H9 (cell line): Measurements from ENCODE around the gene IDUA. TPM values are rescaled to one million over a fixed set of nuclear protein-coding genes. Genes with fewer than 3 reads are reported as not detected.

ENCODE experiments used
- DNase-seq: peaks from one replicate; pipeline ENCODE4 v3.0.0-alpha.2; 2017
- H2AFZ ChIP-seq: one replicate; pipeline ENCODE4 v1.6.1; 2013; ENCODE audit warnings: mild to moderate bottlenecking, low read length, control low read depth, moderate library complexity
- H2AK5ac ChIP-seq: 2 replicates; pipeline ENCODE4 v1.6.1; 2013; ENCODE audit warnings: low read length, control low read depth, mixed read lengths; ENCODE audit not compliant: insufficient read length
- H2BK120ac ChIP-seq: one replicate; pipeline ENCODE4 v1.6.1; 2013; ENCODE audit warnings: low read depth, mild to moderate bottlenecking, low read length, control low read depth, inconsistent platforms; ENCODE audit not compliant: poor library complexity, severe bottlenecking
- H2BK12ac ChIP-seq: 2 replicates; pipeline ENCODE4 v1.6.1; 2013; ENCODE audit warnings: low read length, control low read depth, mixed read lengths, low read depth; ENCODE audit not compliant: insufficient read length
- H2BK15ac ChIP-seq: 2 replicates; pipeline ENCODE4 v1.6.1; 2013; ENCODE audit warnings: low read depth, low read length, control low read depth
- H2BK20ac ChIP-seq: one replicate; pipeline ENCODE4 v1.6.1; 2013; ENCODE audit warnings: low read depth, mild to moderate bottlenecking, low read length, control low read depth, inconsistent platforms; ENCODE audit not compliant: poor library complexity, severe bottlenecking
- H2BK5ac ChIP-seq: 2 replicates; pipeline ENCODE4 v1.6.1; 2013; ENCODE audit warnings: low read length, control low read depth, mixed read lengths; ENCODE audit not compliant: insufficient read length
- H3K14ac ChIP-seq: 2 replicates; pipeline ENCODE4 v1.6.1; 2013; ENCODE audit warnings: low read length, control low read depth; ENCODE audit not compliant: insufficient read depth
- H3K18ac ChIP-seq: 2 replicates; pipeline ENCODE4 v1.6.1; 2013; ENCODE audit warnings: low read depth, mild to moderate bottlenecking, mixed read lengths, low read length, control low read depth; ENCODE audit not compliant: insufficient read length
- H3K23ac ChIP-seq: 2 replicates; pipeline ENCODE4 v1.6.1; 2013; ENCODE audit warnings: low read length, control low read depth, mixed read lengths, low read depth; ENCODE audit not compliant: insufficient read length
- H3K23me2 ChIP-seq: 2 replicates; pipeline ENCODE4 v1.6.1; 2013; ENCODE audit warnings: low read depth, mild to moderate bottlenecking, mixed read lengths, low read length, control low read depth; ENCODE audit not compliant: insufficient read length, poor library complexity, severe bottlenecking
- H3K27ac ChIP-seq: 2 replicates; pipeline ENCODE4 v1.5.1; 2013; ENCODE audit warnings: low read length, control low read depth, mixed read lengths, low read depth; ENCODE audit not compliant: insufficient read length
- H3K27me3 ChIP-seq: 2 replicates; pipeline ENCODE4 v1.6.1; 2013; ENCODE audit warnings: low read length, control low read depth, inconsistent platforms; ENCODE audit not compliant: insufficient read depth
- H3K4ac ChIP-seq: 2 replicates; pipeline ENCODE4 v1.6.1; 2013; ENCODE audit warnings: low read depth, mild to moderate bottlenecking, control low read depth, inconsistent platforms, low read length, moderate library complexity
- H3K4me1 ChIP-seq: 2 replicates; pipeline ENCODE4 v1.6.1; 2013; ENCODE audit warnings: low read length, control low read depth, inconsistent platforms; ENCODE audit not compliant: insufficient read depth
- H3K4me2 ChIP-seq: 2 replicates; pipeline ENCODE4 v1.6.1; 2013; ENCODE audit warnings: low read length, control low read depth, mixed read lengths; ENCODE audit not compliant: insufficient read length, insufficient read depth
- H3K56ac ChIP-seq: 2 replicates; pipeline ENCODE4 v1.6.1; 2013; ENCODE audit warnings: low read depth, mild to moderate bottlenecking, mixed read lengths, low read length, control low read depth; ENCODE audit not compliant: insufficient read length
- H3K79me1 ChIP-seq: 2 replicates; pipeline ENCODE4 v1.6.1; 2013; ENCODE audit warnings: low read depth, mild to moderate bottlenecking, moderate library complexity, low read length, control low read depth, inconsistent platforms; ENCODE audit not compliant: insufficient read depth, poor library complexity, severe bottlenecking
- H3K79me2 ChIP-seq: 2 replicates; pipeline ENCODE4 v1.6.1; 2013; ENCODE audit warnings: low read length, control low read depth, inconsistent platforms; ENCODE audit not compliant: insufficient read depth
- H3K9ac ChIP-seq: 2 replicates; pipeline ENCODE4 v1.6.1; 2013; ENCODE audit warnings: low read length, control low read depth, mixed read lengths; ENCODE audit not compliant: insufficient read length; ENCODE audit errors: extremely low read depth
- H3K9me3 ChIP-seq: one replicate; pipeline ENCODE4 v1.6.1; 2013; ENCODE audit warnings: low read depth, low read length, inconsistent platforms; ENCODE audit not compliant: control insufficient read depth
- H3T11ph ChIP-seq: one replicate; pipeline ENCODE4 v1.6.1; 2013; ENCODE audit warnings: mild to moderate bottlenecking, low read length, control low read depth, inconsistent platforms
- H4K20me1 ChIP-seq: one replicate; pipeline ENCODE4 v1.6.1; 2013; ENCODE audit not compliant: control insufficient read depth, insufficient read length, insufficient read depth
- H4K5ac ChIP-seq: 2 replicates; pipeline ENCODE4 v1.6.1; 2013; ENCODE audit warnings: low read depth, mild to moderate bottlenecking, mixed read lengths, low read length, control low read depth; ENCODE audit not compliant: insufficient read length
- H4K8ac ChIP-seq: replicated peaks from 2 replicates; pipeline ENCODE4 v1.6.1; 2013; ENCODE audit warnings: low read length, control low read depth, mixed read lengths, low read depth; ENCODE audit not compliant: insufficient read length
- H4K91ac ChIP-seq: 2 replicates; pipeline ENCODE4 v1.6.1; 2013; ENCODE audit warnings: low read depth, mild to moderate bottlenecking, moderate library complexity, mixed read lengths, low read length, control low read depth; ENCODE audit not compliant: insufficient read length
- H3K27ac Mint-ChIP-seq, 3 experiments: 2 replicates in 2 of 3; 3 replicates in 1 of 3; pipeline ENCODE4 v1.8.0; 2020 to 2021; ENCODE audit warnings: mixed read lengths in 3 of 3, mild to moderate bottlenecking in 1 of 3, moderate library complexity in 1 of 3
- H3K27me3 Mint-ChIP-seq: 2 replicates; pipeline ENCODE4 v1.8.0; 2021; ENCODE audit warnings: low read depth, mild to moderate bottlenecking, moderate library complexity, mixed read lengths
- H3K36me3 Mint-ChIP-seq, 3 experiments: 2 replicates in 2 of 3; 3 replicates in 1 of 3; pipeline ENCODE4 v1.8.0; 2020 to 2021; ENCODE audit warnings: low read depth in 3 of 3, mixed read lengths in 3 of 3; ENCODE audit not compliant: insufficient read depth in 1 of 3
- H3K4me1 Mint-ChIP-seq, 2 experiments: 2 replicates each; pipeline ENCODE4 v1.8.0; 2020; ENCODE audit warnings: mixed read lengths in 2 of 2
- H3K4me3 Mint-ChIP-seq, 2 experiments: 2 replicates in 1 of 2; 3 replicates in 1 of 2; pipeline ENCODE4 v1.8.0; 2020 to 2021; ENCODE audit warnings: mild to moderate bottlenecking in 2 of 2, mixed read lengths in 2 of 2, moderate library complexity in 1 of 2
- H3K9me3 Mint-ChIP-seq, 2 experiments: 2 replicates in 1 of 2; 3 replicates in 1 of 2; pipeline ENCODE4 v1.8.0; 2020; ENCODE audit warnings: mild to moderate bottlenecking in 2 of 2, mixed read lengths in 2 of 2, moderate library complexity in 1 of 2
- WGBS: extraction: QIAGEN DNeasy Blood & Tissue Kit; methylation state at CpG from one replicate; pipeline ENCODE4 v1.1.7; 2013; ENCODE audit warnings: missing lambda C conversion rate, low lambda C conversion rate, mixed read lengths; ENCODE audit not compliant: insufficient read length; ENCODE audit errors: extremely low coverage; 5-methylcytosine and 5-hydroxymethylcytosine counted together
- total RNA-seq: library from RNA; stranded (reverse); gene quantifications from 2 replicates; pipeline ENCODE4 v1.2.1, GENCODE V29; 2021
- TF ChIP-seq, protein P1 (sequence below): fragments of 200-600 bp; sonication (generic); conservative IDR thresholded peaks from 3 replicates; pipeline ENCODE4 v1.8.0; 2021; ENCODE audit warnings: antibody characterized with exemption, mild to moderate bottlenecking

Gene IDUA
- total RNA-seq, 1 experiment from 2014 or later, result 14.5 TPM

DNA sequence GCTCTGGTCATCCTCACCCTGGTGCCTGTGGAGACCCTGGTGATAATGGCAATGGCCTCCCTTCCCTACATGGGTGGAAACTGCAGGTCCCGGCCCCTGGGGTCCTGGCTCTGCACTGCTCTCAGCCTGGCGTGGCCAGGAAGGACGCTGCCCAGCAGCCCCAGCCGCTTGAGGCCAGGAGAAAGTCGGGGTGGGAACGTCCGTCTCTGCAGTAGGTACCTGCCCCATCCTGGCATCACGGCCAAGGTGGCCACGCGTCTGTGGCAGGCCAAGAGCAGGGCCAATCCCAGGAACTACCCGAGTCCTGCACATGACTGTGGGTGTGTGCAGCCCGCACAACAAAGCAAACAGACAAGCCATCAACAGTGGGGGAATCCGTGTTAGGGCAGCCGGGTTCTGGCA, 58.4 kb downstream of the IDUA start:
- Mint-ChIP-seq H3K4me3 (no peak overlapping the region; a peak in 1 of 5 replicates), H3K27me3 (peaks cover 37% of the 10 kb centered on the region), H3K9me3 (no peaks in the 10 kb centered on the region; a peak in 3 of 5 replicates), H3K36me3 (peaks cover 0 to 2% (median 0%) of the 10 kb centered on the region in 3 experiments; a peak in 2 of 7 replicates), H3K4me1 (peaks cover 6 to 23% of the 10 kb centered on the region in 2 experiments), H3K27ac (peak overlapping the region in 1 of 3 experiments; percentile 28; a peak in 1 of 7 replicates)
- Histone ChIP-seq H3K56ac (no peak overlapping the region), H4K20me1 (no peaks in the 10 kb centered on the region), H4K5ac (no peak overlapping the region), H2BK12ac (no peak overlapping the region), H3K14ac (no peak overlapping the region), H3K79me1 (no peaks in the 10 kb centered on the region), H2AFZ (no peak overlapping the region), H3K27me3 (no peaks in the 10 kb centered on the region; the same call in 1 of the 2 replicates), H3K23me2 (peaks cover 4% of the 10 kb centered on the region), H3K18ac (no peak overlapping the region), H3T11ph (no peak overlapping the region), H4K91ac (no peak overlapping the region), H3K4me1 (no peaks in the 10 kb centered on the region; the same call in 1 of the 2 replicates), H2BK120ac (no peak overlapping the region), H2BK20ac (no peak overlapping the region), H3K9me3 (no peaks in the 10 kb centered on the region), H4K8ac (no peak overlapping the region), H2BK5ac (no peak overlapping the region), H2AK5ac (no peak overlapping the region), H3K4me2 (no peak overlapping the region), H3K23ac (no peak overlapping the region), H3K4ac (no peak overlapping the region), H3K9ac (no peak overlapping the region), H3K79me2 (no peaks in the 10 kb centered on the region), H3K27ac (no peak overlapping the region), H2BK15ac (no peak overlapping the region)
- WGBS, result no CpG with 5 or more reads among the region's 14 CpGs
- no peak for DNase-seq
- TF ChIP-seq, protein P1, sequence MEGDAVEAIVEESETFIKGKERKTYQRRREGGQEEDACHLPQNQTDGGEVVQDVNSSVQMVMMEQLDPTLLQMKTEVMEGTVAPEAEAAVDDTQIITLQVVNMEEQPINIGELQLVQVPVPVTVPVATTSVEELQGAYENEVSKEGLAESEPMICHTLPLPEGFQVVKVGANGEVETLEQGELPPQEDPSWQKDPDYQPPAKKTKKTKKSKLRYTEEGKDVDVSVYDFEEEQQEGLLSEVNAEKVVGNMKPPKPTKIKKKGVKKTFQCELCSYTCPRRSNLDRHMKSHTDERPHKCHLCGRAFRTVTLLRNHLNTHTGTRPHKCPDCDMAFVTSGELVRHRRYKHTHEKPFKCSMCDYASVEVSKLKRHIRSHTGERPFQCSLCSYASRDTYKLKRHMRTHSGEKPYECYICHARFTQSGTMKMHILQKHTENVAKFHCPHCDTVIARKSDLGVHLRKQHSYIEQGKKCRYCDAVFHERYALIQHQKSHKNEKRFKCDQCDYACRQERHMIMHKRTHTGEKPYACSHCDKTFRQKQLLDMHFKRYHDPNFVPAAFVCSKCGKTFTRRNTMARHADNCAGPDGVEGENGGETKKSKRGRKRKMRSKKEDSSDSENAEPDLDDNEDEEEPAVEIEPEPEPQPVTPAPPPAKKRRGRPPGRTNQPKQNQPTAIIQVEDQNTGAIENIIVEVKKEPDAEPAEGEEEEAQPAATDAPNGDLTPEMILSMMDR, result no peak
